Muscle of back (tissue), 11 donors: ENCODE results near the gene DIP2A. TPM values are rescaled to one million over a fixed set of nuclear protein-coding genes. Genes with fewer than 3 reads are reported as not detected.
A peak's percentile ranks its signal among the peaks of the same experiment; 100 is the strongest.

Experiments used
- DNase-seq, 3 donors: peaks; one replicate each; pipeline versions ENCODE4 v3.0.0 to v3.0.0-alpha.2; 2013
- polyA plus RNA-seq, 10 donors: library from polyadenylated mRNA; unstranded; fragments of 120-200 nt; gene quantifications; one replicate each; pipeline ENCODE4 v1.2.1, GENCODE V29; 2013; ENCODE audit not compliant: insufficient read length in 10 of 10

The DIP2A gene
- polyA plus RNA-seq, 10 donors, result 16.0 to 40.4 (median 22.3) TPM

DNA sequence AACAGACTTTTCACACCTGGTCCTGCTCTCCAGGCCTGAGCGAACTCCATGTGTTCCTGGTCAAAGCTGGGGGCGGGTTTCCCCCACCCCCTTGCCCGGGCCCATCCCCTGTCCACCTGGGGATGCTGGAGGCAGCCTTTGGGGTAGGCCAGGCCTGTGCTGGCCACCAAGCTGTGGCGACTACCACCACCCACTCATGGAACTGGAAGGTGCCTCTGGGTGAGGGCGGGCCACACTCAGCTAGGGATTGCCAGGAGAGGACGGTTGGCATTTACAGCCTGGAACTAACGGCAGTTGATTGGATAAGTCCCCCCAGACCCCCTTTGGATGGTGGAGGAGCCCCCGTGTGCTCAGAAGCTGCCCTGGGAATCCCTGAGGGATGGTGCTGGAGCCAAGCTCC lies 138.3 kb downstream of the DIP2A start:
- no peak for DNase-seq

DNA sequence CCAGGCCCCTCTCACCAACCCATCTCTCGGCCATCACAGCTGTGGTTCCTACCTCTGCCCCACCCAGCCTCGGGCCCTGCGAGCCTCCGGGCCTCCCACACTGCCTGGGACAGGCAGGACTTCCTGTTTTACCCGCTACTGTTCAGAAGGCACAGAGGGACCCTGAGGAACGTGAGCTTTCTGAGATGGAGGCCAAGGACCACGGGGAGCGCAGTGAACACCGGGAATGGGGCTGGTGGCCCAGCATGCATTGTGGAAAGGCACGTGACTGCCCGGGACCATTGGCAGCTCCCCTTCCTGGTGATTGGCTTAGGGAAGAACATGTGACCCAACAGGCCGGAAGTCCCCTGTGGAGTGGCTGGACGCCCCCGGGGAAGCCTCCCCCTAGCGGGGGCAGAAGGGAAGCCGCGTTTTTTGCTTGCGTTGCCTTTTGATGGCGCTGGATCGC lies 139.2 kb downstream of the DIP2A start:
- DNase-seq, result no peak

DNA sequence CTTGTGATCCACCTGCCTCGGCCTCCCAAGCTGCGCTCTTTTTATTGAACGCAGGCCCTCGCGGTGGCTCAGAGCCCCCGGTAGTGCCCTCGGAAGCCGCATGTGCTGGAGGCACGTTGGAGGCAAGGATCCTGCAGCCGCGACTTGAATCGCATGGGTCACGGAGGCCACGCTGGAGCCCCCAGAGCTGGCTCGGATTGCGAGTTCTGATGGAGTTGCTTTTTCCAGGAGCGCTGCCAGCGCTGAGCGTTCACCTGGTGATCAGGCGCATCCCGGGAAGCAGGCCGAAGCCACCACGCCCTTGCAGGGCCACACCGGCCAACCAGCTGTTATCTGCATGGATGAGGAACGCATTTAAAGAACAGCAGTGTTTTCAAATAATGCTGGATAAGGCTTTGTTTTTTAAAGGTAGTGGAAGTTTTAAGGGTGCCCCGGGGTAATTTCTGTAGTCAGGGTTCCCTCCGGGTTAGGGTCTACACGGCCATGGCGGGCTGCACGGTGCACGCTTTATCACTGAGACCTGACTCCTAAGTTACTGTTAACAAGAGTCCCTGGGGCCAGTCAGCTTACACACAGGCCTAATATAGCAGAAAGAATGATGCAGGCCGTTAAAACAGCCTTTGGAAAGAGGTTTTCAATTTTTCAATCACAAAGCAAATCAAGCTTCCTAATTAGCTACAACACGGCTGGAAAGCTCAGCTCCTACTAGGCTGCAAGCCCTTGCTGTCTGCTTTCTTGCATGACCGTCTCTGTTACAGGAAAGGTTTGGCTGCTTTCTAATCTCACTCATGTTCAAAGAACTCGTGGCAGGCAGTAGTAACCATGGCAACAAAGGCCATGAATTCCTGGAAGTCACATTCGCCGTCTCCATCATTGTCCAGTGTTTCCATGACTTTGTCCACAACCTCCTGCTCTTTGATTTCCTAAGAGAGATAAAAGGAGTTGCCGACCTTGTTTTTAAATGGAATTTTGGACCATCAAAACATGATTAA lies 140.2 kb downstream of the DIP2A start:
- DNase-seq, result peak; percentile 74 to 83 (median 81)

DNA sequence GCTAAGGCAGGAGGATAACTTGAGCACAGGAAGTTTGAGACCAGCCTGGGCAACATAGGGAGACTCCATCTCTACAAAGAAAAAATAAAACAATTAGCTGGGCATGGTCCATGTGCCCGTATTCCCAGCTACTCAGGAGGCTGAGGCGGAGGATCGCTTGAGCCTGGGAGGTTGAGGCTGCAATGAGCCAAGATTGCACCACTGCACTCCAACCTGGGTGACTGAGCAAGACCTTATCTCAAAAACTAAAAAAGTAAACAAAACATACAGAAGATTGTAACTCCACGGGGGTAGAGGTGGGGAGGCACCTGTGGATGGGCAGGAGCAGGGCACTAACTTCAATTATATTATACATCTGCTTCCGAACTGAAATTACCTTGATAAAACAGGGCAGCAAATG lies 141.6 kb downstream of the DIP2A start:
- no peak for DNase-seq

DNA sequence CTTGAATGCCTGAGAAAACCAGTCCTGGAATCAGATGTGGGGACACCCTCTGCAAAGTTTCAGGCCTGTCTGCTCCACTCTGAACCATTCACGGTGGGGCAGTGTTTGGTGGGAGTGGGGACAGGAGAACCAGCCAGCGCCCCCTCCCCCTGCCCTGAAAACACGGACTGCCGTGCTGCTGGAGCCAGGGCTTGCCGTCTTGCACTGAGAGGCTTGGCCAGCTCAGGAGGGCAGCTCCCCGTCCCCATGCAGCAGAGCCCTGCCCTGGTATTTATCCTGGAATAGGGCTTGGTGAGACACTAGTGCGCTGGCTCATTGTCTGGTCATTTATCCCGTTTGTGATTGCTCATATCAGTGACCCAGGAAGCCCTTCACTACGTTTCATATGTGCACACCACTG lies 142.3 kb downstream of the DIP2A start:
- no peak for DNase-seq

DNA sequence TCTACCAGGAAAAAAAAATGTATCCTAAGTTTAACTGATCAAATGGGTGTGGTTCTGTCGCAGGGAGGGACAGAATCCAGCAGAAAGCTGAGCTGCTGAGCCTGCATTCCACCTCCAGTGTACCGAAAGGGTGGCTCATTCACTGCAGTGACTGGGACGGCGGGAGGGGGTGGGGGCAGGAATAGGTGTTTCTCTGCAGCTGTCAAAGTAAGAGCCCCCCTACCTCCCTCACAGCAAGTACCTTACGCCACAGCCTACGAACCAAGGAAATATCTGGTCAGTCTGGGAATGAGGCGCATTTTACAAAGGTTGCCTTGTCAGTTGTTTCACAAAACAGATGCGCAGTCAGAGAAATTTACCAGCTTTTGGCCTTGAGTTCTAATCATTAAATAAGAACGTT lies 144.5 kb downstream of the DIP2A start:
- DNase-seq, result peak in 1 of 3 donors; percentile 37

DNA sequence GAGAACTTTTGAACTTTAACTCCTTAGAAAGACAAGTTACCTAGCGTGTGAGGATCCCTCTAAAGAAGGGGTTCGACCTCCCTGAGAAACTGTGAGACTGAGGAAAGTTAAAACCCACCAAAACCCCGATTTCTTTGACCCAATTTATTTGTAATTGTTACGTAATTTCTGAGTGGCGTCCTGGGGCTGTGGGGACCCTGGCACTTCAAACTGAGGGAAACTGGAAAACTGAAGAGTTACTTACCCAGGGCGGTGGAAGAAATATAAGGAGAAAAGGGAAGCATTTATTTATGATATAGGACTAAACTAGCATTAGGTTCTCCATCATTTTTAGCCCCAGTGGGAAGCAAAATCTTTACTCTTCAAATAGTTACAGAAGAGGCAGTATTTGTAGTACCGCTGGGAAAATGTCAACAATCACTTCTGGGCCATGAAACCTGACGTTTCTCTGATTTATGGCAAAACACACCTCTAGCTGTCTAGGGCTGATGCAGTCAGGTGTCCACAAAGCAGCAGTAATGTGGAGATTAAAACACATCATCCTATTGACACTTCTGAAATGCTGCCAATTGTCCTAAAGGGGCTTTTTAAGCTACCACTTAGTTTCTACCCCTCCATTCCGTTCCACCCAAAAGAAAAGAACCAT lies 145.8 kb downstream of the DIP2A start:
- no peak for DNase-seq

DNA sequence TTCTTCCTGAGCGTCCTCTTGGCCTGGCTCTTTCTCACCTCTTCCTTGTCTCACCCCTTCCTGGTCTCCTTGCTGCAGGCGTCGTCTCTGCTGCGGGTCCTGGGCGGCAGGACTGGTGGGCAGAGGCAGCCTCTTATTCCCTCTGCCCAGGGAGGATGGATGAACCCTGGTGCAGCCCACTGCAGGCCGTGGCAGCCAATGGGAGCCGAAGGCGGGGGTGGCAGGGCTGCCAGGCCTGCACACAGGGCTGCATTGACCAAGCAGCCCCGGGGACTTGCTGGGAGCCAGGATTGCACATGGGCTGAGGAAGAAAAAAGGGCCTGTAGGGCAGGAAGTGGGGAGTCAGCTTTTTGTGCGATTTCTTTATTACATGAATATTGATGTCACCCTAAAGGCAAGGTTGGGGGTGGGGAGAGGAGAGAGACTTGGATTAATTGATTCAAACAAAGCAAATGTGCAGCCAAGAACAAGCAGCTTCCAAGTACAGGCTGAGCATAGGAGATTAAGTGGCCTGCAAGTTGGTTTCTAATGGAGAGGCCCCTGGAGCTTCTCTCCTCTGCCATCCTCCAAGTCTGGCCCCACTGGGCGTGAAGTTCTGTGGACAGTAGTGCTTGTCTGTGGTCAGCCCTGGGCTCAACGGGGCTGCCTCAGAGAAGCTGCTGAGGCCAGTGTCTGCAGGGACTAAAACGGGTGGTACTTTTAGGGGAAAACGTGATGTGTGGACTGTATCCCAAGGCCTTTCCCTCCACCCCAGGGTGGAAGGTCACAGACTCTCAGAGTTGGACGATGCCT lies 146.5 kb downstream of the DIP2A start, which contains the start of gene S100B:
Gene S100B (minus strand): TSS at position 108 of the 792 bp plus-strand sequence. CDS start 2,667 bp downstream, outside the sequence.
- DNase-seq, result peak in 1 of 3 donors; percentile 48

- peak in 1 of 3 donors; percentile 32 for DNase-seq
Observed at GRCh38 chr21:46605767-46606426, 147.2 kb downstream of the DIP2A start.

DNA sequence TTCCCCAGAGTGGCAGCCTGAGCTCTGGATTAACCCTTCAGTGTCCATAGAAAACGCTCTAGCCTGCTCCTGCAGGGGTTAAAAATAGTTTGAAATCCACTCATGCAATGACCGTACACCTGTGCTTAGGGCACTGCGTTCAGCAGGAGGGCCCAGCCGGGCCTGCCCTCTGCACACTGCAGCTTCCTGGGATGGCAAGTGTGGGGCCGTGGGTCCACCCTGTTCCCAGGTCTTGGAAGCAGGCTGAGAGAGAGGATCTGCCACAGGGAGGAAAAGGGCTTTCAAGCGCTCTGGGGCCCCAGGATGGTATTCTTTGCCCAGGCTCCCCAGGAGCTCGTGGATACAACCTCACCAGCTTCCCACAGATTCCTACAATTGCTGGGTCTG lies 147.7 kb downstream of the DIP2A start:
- no peak for DNase-seq

GRCh38 chr21:46607636-46608035 lies 148.9 kb downstream of the DIP2A start:
- DNase-seq, result no peak

DNA sequence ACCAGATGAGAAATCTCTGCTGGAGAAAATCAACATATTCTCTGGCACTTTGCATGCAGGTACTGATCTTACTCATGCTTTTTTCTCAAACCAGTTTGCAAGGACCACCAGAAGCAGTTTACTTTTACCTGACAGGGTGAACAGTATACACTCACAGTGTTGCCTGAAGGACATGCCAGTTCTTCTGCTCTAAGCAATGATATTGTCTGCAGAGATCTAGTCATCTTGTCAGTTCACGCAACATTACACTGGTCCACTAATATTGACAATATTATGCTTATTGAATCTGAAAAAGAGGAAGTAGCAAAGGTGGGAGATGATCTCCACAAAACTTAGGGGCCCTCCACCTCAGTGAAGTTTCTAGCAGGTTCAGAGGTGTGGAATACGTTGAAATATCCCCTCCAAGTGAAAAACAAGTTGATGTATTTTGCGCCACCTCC lies 150.0 kb downstream of the DIP2A start:
- no peak for DNase-seq

DNA sequence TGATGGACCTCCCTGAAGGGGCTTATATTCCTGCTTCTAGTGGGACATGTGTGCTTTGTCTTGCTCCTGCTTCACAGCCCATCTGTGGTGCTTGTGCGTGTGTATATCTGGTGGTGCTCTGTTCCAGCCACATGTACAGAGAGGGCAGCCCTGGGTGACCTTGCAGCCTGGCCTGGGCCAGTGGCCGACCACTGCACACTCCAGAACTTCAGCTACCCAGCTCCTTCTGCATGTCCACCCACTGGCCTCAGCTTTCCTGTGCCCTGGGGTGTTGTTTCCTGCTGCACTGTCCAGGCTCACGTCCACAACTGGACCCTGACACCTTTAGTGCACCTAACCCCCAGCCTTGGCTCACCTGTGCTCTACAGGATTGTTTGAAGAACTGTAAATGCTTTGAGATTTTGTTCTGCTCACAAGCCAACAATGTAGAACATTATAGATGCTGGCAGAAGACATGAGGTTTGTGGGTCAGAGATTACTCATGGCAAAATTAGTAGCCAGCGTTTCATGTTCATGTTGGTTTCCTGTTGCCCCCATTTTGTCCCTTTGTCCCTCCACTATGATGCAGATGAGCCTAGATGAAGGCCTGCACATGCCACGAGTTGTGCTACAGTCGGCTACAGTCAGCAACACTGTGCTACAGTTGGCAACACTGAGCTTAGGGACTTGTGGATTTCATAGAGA lies 151.5 kb downstream of the DIP2A start:
- DNase-seq, result no peak

GRCh38 chr21:46613391-46613790 lies 154.7 kb downstream of the DIP2A start:
- DNase-seq, result no peak

GRCh38 chr21:46616050-46616449 lies 157.4 kb downstream of the DIP2A start:
- DNase-seq, result no peak

- no peak for DNase-seq
Observed at GRCh38 chr21:46616656-46617055, 158.0 kb downstream of the DIP2A start.

DNA sequence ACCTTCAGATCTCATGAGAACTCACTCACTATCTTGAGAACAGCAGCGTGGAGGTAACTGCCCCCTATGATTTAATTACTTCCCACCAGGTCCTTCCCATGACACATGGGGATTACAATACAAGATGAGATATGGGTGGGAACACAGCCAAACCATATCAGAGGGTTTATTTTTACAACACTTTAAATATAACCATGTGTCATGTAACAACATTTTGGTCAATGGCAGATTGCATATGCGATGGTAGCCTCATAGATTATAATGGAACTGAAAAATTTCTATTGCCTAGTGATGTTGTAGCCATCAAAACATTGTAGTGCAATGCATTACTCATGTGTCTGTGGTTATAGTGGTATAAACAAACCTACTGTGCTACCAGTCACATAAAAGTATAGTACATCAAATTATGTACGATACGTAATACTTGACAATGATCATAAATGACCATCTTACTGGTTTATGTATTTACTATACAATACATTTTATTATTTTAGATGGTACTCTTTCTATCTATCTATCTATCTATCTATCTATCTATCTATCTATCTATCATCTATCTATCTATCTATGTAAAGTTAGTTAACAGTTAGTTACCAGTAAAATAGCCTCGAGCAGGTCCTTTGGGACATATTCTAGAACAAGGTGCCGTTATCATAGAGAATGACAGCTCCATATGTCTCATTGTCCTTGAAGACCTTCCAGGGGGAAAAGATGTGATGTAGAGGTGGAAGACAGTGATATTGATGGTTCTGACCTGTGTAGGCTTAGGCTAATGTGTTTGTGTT lies 158.8 kb downstream of the DIP2A start:
- no peak for DNase-seq

DNA sequence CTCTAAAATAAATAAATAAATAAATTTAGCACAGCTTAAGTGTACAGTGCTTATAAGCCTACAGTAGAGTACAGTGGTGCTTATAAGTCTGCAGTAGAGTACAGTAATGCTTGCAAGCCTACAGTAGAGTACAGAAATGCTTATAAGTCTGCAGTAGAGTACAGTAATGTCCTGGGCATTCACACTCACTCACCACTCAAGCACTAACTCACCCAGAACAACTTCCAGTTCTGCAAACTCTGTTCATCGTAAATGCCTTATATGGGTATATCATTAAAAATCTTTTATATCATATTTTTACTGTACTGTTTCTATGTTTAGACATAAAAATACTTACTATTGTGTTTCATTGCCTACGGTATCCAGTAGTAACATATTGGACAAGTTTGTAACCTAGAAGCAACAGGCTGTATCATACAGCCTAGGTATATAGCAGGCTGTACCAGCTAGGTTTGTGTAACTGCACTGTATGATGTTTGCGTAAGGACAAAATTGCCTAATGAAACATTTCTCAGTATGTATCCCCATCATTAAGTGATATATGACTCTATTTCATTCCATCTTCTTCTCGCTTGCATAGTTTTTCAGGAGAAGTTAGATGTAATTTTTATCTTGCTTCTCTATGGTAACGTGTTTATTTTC lies 160.2 kb downstream of the DIP2A start:
- no peak for DNase-seq
